Activated T-helper 1 cell treated with anti-CD3 and anti-CD28 coated beads, Interleukin-12 subunit alpha, Interleukin-12 subunit beta, Interleukin-2, Interleukin-4 antibody, amounts not matched to agents 30 ng/mL and 10 ng/mL and 1 ng/mL, durations not matched to agents 14 hours and 24 hours and 36 hours (primary cell): Measurements from ENCODE around the gene USH1C. TPM values are rescaled to one million over a fixed set of nuclear protein-coding genes. Genes with fewer than 3 reads are reported as not detected.

Experiments used
- DNase-seq: peaks from one replicate; pipeline ENCODE4 v3.0.0; 2021; ENCODE audit warnings: low spot score
- H3K27ac Mint-ChIP-seq: one replicate; pipeline ENCODE4 v1.8.0; 2021; ENCODE audit warnings: mild to moderate bottlenecking, mixed read lengths
- H3K27me3 Mint-ChIP-seq: one replicate; pipeline ENCODE4 v1.8.0; 2022; ENCODE audit warnings: mild to moderate bottlenecking, moderate library complexity, mixed read lengths; ENCODE audit not compliant: insufficient read depth
- H3K36me3 Mint-ChIP-seq: one replicate; pipeline ENCODE4 v1.8.0; 2021; ENCODE audit warnings: low read depth, mixed read lengths
- H3K4me1 Mint-ChIP-seq: one replicate; pipeline ENCODE4 v1.8.0; 2021; ENCODE audit warnings: low read depth, mixed read lengths
- H3K4me3 Mint-ChIP-seq: one replicate; pipeline ENCODE4 v1.8.0; 2021; ENCODE audit warnings: mild to moderate bottlenecking, moderate library complexity, mixed read lengths
- H3K9me3 Mint-ChIP-seq: one replicate; pipeline ENCODE4 v1.8.0; 2021; ENCODE audit warnings: mixed read lengths
- intact Hi-C: fragments of 100-400 bp; cut with micrococcal nuclease; formaldehyde crosslinking; loops from one replicate; pipeline ENCODE4 v1.15.1; 2024
- total RNA-seq: library from RNA; stranded (reverse); gene quantifications from 2 replicates; pipeline ENCODE4 v1.2.3, GENCODE V29; 2022

The USH1C gene
- total RNA-seq, 1 donor from 2014 or later: not detected

- Mint-ChIP-seq H3K27ac (no peak overlapping the region), H3K27me3 (peaks cover 17% of the 10 kb centered on the region), H3K4me1 (peaks cover 5% of the 10 kb centered on the region), H3K9me3 (no peaks in the 10 kb centered on the region), H3K4me3 (no peak overlapping the region), H3K36me3 (no peaks in the 10 kb centered on the region)
- intact Hi-C loops: no loop called here
- no peak for DNase-seq
Measured at GRCh38 chr11:17550450-17551346, 6.5 kb upstream of the USH1C start.

- no peaks in the 10 kb centered on the region for H3K36me3 Mint-ChIP-seq
- no peak overlapping the region for H3K27ac Mint-ChIP-seq
- intact Hi-C loops: no loop called here
- H3K27me3 Mint-ChIP-seq: peaks cover 30% of the 10 kb centered on the region
- no peak for DNase-seq
- H3K9me3 Mint-ChIP-seq: no peaks in the 10 kb centered on the region
- no peak overlapping the region for H3K4me3 Mint-ChIP-seq
- H3K4me1 Mint-ChIP-seq: peaks cover 5% of the 10 kb centered on the region
Measured at GRCh38 chr11:17548444-17548843, 4.2 kb upstream of the USH1C start.

- Mint-ChIP-seq H3K9me3 (no peaks in the 10 kb centered on the region), H3K36me3 (no peaks in the 10 kb centered on the region), H3K4me3 (no peak overlapping the region), H3K27ac (no peak overlapping the region), H3K27me3 (peaks cover 30% of the 10 kb centered on the region), H3K4me1 (peaks cover 5% of the 10 kb centered on the region)
- intact Hi-C loops: no loop called here
- no peak for DNase-seq
Measured at GRCh38 chr11:17547932-17548331, 3.7 kb upstream of the USH1C start.

GRCh38 chr11:17547051-17547577 lies 2.9 kb upstream of the USH1C start, which contains the start of gene OTOG:
OTOG (plus strand) TSS chr11:17547259; CDS start chr11:17547373, 114 bp downstream.
- no peaks in the 10 kb centered on the region for H3K36me3 Mint-ChIP-seq
- no peak for DNase-seq
- no peak within 1 kb of the TSS for H3K27ac Mint-ChIP-seq
- H3K9me3 Mint-ChIP-seq: no peaks in the 10 kb centered on the region
- peaks cover 5% of the 10 kb centered on the region for H3K4me1 Mint-ChIP-seq
- no peak within 1 kb of the TSS for H3K4me3 Mint-ChIP-seq
- intact Hi-C loops: no loop called here
- peaks cover 37% of the 10 kb centered on the region for H3K27me3 Mint-ChIP-seq

DNA sequence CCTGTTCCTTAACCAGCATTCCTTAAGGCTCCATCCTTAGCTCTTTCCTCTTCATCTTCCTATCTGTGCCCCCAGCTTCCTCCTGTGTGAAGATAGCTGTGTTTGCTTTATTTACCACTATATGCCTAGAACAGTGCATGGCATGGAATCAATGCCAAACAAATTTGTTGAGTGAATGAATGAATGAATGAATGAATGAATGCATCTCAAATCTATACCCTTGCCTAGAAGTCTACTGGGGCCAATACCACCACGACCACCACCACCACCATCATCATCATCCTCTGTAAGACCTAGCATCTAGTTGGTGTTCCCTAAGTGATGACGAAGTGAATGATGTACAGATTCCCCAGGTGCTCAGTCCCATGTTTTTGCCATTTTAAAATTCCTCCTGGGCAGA lies 2.0 kb upstream of the USH1C start:
- intact Hi-C loops: no loop called here
- peaks cover 39% of the 10 kb centered on the region for H3K27me3 Mint-ChIP-seq
- DNase-seq: no peak
- peaks cover 5% of the 10 kb centered on the region for H3K4me1 Mint-ChIP-seq
- H3K27ac Mint-ChIP-seq: no peak overlapping the region
- H3K9me3 Mint-ChIP-seq: no peaks in the 10 kb centered on the region
- no peaks in the 10 kb centered on the region for H3K36me3 Mint-ChIP-seq
- no peak overlapping the region for H3K4me3 Mint-ChIP-seq

DNA sequence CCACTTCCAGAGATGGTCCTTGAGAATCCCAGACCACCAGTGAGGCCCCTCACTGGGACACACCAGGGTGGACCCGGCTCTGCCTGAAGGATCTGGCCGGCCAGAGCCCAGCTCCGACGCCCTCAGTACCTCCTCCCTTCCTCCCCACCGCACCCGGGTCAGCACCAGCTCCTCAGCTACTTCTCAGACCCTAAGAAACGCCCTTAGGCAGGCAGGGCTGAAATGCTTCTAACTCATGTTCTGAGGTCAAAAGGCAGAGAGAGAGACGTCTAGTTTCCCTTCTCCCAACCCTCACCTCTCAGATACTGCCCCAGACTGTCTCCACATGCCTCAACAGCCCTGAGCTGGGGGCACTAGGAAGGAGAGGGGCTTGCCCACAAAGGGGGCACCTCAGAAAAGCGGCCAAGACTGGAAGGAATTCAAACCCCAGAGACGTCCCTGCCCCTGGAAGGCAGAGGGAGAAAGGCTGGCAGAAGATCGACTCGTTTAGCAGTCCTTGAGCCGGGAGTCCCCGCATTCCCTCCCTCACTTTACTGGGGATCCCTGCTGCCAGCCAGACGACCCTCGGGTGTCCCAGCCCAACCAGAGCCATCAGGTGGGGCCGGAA lies 539 bp downstream of the USH1C start:
- H3K4me3 Mint-ChIP-seq: no peak overlapping the region
- no peak for DNase-seq
- no peaks in the 10 kb centered on the region for H3K36me3 Mint-ChIP-seq
- intact Hi-C loops: no loop called here
- H3K4me1 Mint-ChIP-seq: no peaks in the 10 kb centered on the region
- H3K27me3 Mint-ChIP-seq: peaks cover 38% of the 10 kb centered on the region
- H3K27ac Mint-ChIP-seq: no peak overlapping the region
- no peaks in the 10 kb centered on the region for H3K9me3 Mint-ChIP-seq

- intact Hi-C loops: no loop called here
- no peaks in the 10 kb centered on the region for H3K9me3 Mint-ChIP-seq
- H3K27me3 Mint-ChIP-seq: peaks cover 38% of the 10 kb centered on the region
- no peaks in the 10 kb centered on the region for H3K36me3 Mint-ChIP-seq
- H3K4me3 Mint-ChIP-seq: no peak overlapping the region
- DNase-seq: no peak
- no peaks in the 10 kb centered on the region for H3K4me1 Mint-ChIP-seq
- H3K27ac Mint-ChIP-seq: no peak overlapping the region
Measured at GRCh38 chr11:17543041-17543440, 1.2 kb downstream of the USH1C start.

GRCh38 chr11:17542249-17542648 lies 2.0 kb downstream of the USH1C start:
- DNase-seq: no peak
- H3K9me3 Mint-ChIP-seq: no peaks in the 10 kb centered on the region
- no peaks in the 10 kb centered on the region for H3K4me1 Mint-ChIP-seq
- intact Hi-C loops: no loop called here
- H3K27me3 Mint-ChIP-seq: peaks cover 35% of the 10 kb centered on the region
- no peak overlapping the region for H3K27ac Mint-ChIP-seq
- H3K36me3 Mint-ChIP-seq: no peaks in the 10 kb centered on the region
- H3K4me3 Mint-ChIP-seq: no peak overlapping the region

DNA sequence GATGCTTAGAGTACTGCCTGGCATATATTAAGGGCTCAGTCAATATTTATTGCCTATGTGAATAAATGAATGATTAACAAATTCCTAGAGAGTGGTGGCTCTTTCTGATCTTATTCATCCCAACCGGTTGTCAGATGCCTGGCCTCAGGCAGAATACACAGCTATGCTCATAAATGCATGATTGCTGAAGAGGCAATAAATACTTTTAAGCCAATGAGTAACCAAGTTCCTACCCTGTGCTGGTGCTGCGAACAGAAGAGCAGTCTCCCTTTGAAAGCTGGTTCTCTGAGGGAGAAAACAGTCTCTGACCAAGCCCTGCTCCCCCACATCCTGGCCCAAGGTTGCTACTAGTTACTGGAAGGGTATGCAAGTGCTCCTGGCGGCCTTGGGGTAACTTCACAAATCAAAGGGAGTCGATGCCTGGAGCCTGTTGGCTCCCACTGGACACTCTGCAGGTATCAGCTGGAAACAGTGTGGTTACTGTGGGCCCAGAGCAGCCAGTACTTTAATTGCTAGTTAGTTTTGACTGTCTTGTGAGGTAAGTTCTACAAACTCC lies 2.8 kb downstream of the USH1C start:
- Mint-ChIP-seq H3K27me3 (peaks cover 29% of the 10 kb centered on the region), H3K27ac (no peak overlapping the region), H3K36me3 (no peaks in the 10 kb centered on the region), H3K9me3 (no peaks in the 10 kb centered on the region), H3K4me3 (no peak overlapping the region), H3K4me1 (no peaks in the 10 kb centered on the region)
- intact Hi-C loops: no loop called here
- DNase-seq: no peak

DNA sequence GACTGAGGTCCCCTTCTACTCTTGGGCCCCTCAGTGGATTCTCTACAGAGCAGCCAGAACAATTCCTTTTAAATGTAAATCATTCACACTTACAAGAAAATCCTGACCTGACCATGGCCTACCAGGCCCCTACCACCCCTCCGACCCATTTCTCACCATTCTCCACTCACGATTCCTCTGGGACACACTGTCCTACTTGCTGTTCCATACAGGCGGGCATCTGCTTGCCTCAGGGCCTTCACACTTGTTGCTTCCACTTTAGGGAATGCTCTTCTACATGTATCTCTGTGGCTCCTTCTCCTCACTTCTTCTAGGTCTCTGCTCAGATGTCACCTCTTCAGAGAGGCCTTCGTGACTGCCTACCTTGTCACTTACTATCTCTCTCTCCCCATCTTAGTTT lies 3.4 kb downstream of the USH1C start:
- no peak for DNase-seq
- Mint-ChIP-seq H3K9me3 (no peaks in the 10 kb centered on the region), H3K4me1 (no peaks in the 10 kb centered on the region), H3K36me3 (no peaks in the 10 kb centered on the region), H3K4me3 (no peak overlapping the region), H3K27ac (no peak overlapping the region), H3K27me3 (peaks cover 27% of the 10 kb centered on the region)
- intact Hi-C loops: no loop called here

GRCh38 chr11:17538731-17539130 lies 5.5 kb downstream of the USH1C start:
- H3K4me3 Mint-ChIP-seq: no peak overlapping the region
- no peaks in the 10 kb centered on the region for H3K4me1 Mint-ChIP-seq
- H3K9me3 Mint-ChIP-seq: no peaks in the 10 kb centered on the region
- H3K27ac Mint-ChIP-seq: no peak overlapping the region
- H3K36me3 Mint-ChIP-seq: no peaks in the 10 kb centered on the region
- peaks cover 22% of the 10 kb centered on the region for H3K27me3 Mint-ChIP-seq
- no peak for DNase-seq
- intact Hi-C loops: no loop called here

- no peak overlapping the region for H3K4me3 Mint-ChIP-seq
- intact Hi-C loops: no loop called here
- no peaks in the 10 kb centered on the region for H3K36me3 Mint-ChIP-seq
- H3K27ac Mint-ChIP-seq: no peak overlapping the region
- no peaks in the 10 kb centered on the region for H3K9me3 Mint-ChIP-seq
- H3K4me1 Mint-ChIP-seq: no peaks in the 10 kb centered on the region
- peaks cover 20% of the 10 kb centered on the region for H3K27me3 Mint-ChIP-seq
- DNase-seq: no peak
Measured at GRCh38 chr11:17538054-17538453, 6.2 kb downstream of the USH1C start.

DNA sequence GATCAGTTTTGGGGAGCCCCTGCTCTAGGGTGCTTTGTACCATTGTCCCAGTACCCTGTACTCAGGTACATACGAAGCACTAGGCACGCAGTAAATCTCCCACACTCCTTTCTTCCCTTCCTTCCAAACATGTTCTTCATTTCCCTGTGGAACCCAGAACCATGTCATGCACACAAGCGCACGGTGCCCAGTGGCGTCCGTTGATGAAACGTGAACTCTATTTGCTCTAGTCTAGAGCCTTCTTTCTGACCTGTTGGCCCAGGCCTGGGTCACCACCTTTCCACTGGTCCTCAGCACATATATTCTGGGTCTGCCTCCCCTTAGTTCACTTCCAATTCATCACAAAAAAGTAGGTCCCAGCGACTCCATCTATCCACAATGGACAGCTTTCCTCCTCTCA lies 7.0 kb downstream of the USH1C start:
- no peak overlapping the region for H3K27ac Mint-ChIP-seq
- peaks cover 14% of the 10 kb centered on the region for H3K27me3 Mint-ChIP-seq
- no peaks in the 10 kb centered on the region for H3K36me3 Mint-ChIP-seq
- no peaks in the 10 kb centered on the region for H3K4me1 Mint-ChIP-seq
- no peaks in the 10 kb centered on the region for H3K9me3 Mint-ChIP-seq
- intact Hi-C loops: no loop called here
- H3K4me3 Mint-ChIP-seq: no peak overlapping the region
- no peak for DNase-seq
